ENCODE data around the gene AMBP. TPM values are rescaled to one million over a fixed set of nuclear protein-coding genes. Genes with fewer than 3 reads are reported as not detected.

The AMBP gene
- total RNA-seq, 1 donor from 2014 or later: not detected

DNA sequence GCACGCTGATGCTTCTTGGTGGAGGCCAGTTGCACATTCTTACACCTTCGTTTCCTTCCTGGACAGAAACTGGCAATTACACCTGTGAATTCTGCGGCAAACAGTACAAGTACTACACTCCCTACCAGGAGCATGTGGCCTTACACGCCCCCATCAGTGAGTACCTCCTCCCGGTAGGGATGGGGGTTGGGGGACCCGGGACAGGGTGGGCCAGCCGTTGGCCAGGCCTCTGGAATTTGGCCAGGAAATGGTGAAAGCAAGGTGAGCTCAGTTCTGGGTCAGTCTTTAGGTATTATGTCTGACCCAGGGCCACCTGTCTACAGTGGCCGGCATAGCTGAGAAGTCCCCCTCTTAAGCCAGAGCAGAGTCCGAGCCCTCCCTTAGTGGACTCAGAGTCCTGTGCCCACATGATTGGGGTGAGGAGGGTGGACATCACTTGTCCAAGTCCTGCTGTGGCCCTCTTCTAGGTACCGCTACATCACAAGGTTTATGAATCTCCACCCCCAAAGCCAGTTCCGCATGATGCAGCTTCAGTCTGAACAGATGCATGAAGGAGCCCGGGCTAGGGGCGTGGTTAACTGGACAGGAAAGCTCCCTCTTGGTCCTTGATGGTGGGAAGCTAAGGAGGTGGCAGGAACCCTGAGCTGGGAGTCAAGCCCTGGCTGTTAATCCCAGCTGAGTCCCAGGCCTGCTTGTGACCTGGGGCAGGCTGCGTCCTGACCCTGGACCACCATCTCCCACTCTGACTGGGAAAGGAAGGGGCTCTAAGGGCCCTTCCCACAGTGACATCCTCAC, 61.3 kb downstream of the AMBP start:
- no peaks in the 10 kb centered on the region for H3K4me1 Mint-ChIP-seq
- no peak overlapping the region for H3K9ac ChIP-seq
- DNase-seq (ENCODE audit: low spot score): no peak

DNA sequence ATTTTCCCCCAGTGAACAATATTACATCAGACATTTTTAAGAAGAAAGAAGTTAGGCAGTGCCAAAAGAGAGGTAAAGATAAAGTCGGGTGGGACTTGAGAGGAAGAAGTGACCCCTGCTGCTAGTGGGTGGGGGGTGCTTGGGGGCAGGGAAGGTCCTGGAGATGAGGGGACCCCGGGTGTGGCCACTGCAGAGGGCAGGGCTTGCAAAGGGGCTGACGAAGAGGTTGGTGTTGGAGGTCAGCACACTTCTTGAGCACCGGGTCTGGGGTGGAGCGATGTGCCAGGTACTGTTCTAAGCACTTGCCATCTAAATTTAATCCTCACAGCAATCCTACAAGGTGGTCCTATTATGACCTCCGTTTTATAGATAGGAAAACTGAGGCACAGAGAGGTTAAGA, 62.0 kb downstream of the AMBP start:
- Histone ChIP-seq H3K9me3 (ENCODE audit: low read depth) (no peaks in the 10 kb centered on the region), H3K27ac (no peak overlapping the region), H3K79me2 (ENCODE audit: low read depth) (no peaks in the 10 kb centered on the region), H3K4me2 (no peak overlapping the region), H3K4me3 (no peak overlapping the region), H3K36me3 (peaks cover 17% of the 10 kb centered on the region), H3F3A (ENCODE audit: low read depth) (no peaks in the 10 kb centered on the region), H3K9ac (no peak overlapping the region), H3K27me3 (no peaks in the 10 kb centered on the region), H2AFZ (replicated peaks) (no peak overlapping the region), H4K20me1 (ENCODE audit: low read depth) (no peaks in the 10 kb centered on the region), H3K4me1 (no peaks in the 10 kb centered on the region)
- Mint-ChIP-seq H3K4me3 (no peak overlapping the region), H3K4me1 (no peaks in the 10 kb centered on the region), H3K27me3 (ENCODE audit: insufficient read depth, low read depth) (no peaks in the 10 kb centered on the region), H3K27ac (no peak overlapping the region), H3K9me3 (peaks cover 5% of the 10 kb centered on the region), H3K36me3 (peaks cover 53% of the 10 kb centered on the region)
- TF ChIP-seq, protein P1, sequence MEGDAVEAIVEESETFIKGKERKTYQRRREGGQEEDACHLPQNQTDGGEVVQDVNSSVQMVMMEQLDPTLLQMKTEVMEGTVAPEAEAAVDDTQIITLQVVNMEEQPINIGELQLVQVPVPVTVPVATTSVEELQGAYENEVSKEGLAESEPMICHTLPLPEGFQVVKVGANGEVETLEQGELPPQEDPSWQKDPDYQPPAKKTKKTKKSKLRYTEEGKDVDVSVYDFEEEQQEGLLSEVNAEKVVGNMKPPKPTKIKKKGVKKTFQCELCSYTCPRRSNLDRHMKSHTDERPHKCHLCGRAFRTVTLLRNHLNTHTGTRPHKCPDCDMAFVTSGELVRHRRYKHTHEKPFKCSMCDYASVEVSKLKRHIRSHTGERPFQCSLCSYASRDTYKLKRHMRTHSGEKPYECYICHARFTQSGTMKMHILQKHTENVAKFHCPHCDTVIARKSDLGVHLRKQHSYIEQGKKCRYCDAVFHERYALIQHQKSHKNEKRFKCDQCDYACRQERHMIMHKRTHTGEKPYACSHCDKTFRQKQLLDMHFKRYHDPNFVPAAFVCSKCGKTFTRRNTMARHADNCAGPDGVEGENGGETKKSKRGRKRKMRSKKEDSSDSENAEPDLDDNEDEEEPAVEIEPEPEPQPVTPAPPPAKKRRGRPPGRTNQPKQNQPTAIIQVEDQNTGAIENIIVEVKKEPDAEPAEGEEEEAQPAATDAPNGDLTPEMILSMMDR (IDR thresholded peaks at IDR 0.05): no peak
- no peak for TF ChIP-seq EZH2 (IDR thresholded peaks at IDR 0.05)
- TF ChIP-seq EZH2phosphoT487 (IDR thresholded peaks at IDR 0.05): no peak
- DNase-seq (ENCODE audit: low spot score): no peak

More for the DNA sequence above, 61.3 kb downstream of the AMBP start:
- Histone ChIP-seq H3K4me1 (no peaks in the 10 kb centered on the region), H3K36me3 (peaks cover 13% of the 10 kb centered on the region), H2AFZ (replicated peaks) (no peak overlapping the region), H3K4me3 (no peak overlapping the region), H3K9me3 (ENCODE audit: low read depth) (no peaks in the 10 kb centered on the region), H3K27ac (no peak overlapping the region), H3K4me2 (no peak overlapping the region), H3F3A (ENCODE audit: low read depth) (no peaks in the 10 kb centered on the region), H3K27me3 (no peaks in the 10 kb centered on the region), H4K20me1 (ENCODE audit: low read depth) (no peaks in the 10 kb centered on the region), H3K79me2 (ENCODE audit: low read depth) (no peaks in the 10 kb centered on the region)
- Mint-ChIP-seq H3K27ac (no peak overlapping the region), H3K36me3 (peaks cover 53% of the 10 kb centered on the region), H3K4me3 (no peak overlapping the region), H3K27me3 (ENCODE audit: insufficient read depth, low read depth) (no peaks in the 10 kb centered on the region), H3K9me3 (peaks cover 10% of the 10 kb centered on the region)
- TF ChIP-seq EZH2phosphoT487 (IDR thresholded peaks at IDR 0.05) (no peak), EZH2 (IDR thresholded peaks at IDR 0.05) (no peak)
- TF ChIP-seq, protein P1 (IDR thresholded peaks at IDR 0.05): no peak

DNA sequence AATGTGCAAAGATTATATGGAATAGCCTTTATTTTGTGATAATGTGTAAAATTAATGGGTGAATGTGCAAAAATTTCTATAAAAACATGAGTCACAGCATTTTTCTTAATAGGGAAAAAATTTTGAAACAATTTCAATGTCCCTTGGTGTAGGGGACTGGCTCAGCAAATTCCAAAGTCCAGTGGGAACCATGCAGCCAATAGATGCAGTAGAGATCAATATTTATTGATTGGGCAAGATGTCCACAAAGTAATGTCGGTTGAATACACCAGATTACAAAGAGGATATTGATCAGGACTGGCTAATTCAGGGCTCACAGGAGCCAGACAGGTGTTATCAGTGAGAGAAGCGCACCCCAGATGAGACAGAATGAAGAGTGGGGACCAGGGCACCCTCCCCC, 62.5 kb downstream of the AMBP start:
- Mint-ChIP-seq H3K36me3 (peaks cover 55% of the 10 kb centered on the region), H3K9me3 (peaks cover 5% of the 10 kb centered on the region)
- H3K36me3 ChIP-seq: peaks cover 17% of the 10 kb centered on the region

More for the DNA sequence above, 62.5 kb downstream of the AMBP start:
- TF ChIP-seq, protein P1 (IDR thresholded peaks at IDR 0.05): no peak
- TF ChIP-seq EZH2phosphoT487 (IDR thresholded peaks at IDR 0.05): no peak
- TF ChIP-seq EZH2 (IDR thresholded peaks at IDR 0.05): no peak
- Mint-ChIP-seq H3K27ac (no peak overlapping the region), H3K27me3 (ENCODE audit: insufficient read depth, low read depth) (no peaks in the 10 kb centered on the region), H3K4me1 (no peaks in the 10 kb centered on the region), H3K4me3 (no peak overlapping the region)
- Histone ChIP-seq H3K4me2 (no peak overlapping the region), H3K4me1 (no peaks in the 10 kb centered on the region), H3K9me3 (ENCODE audit: low read depth) (no peaks in the 10 kb centered on the region), H2AFZ (replicated peaks) (no peak overlapping the region), H3K4me3 (no peak overlapping the region), H3K27me3 (no peaks in the 10 kb centered on the region), H3K27ac (no peak overlapping the region), H3K9ac (no peak overlapping the region), H4K20me1 (ENCODE audit: low read depth) (no peaks in the 10 kb centered on the region), H3F3A (ENCODE audit: low read depth) (no peaks in the 10 kb centered on the region), H3K79me2 (ENCODE audit: low read depth) (no peaks in the 10 kb centered on the region)
- no peak for DNase-seq (ENCODE audit: low spot score)

Data from neural progenitor cell (in vitro differentiated cells).